Measurements from ENCODE around the gene COX8A.

- no peak for TF ChIP-seq CTCF (IDR thresholded peaks at IDR 0.05)
- TF ChIP-seq EZH2 (IDR thresholded peaks at IDR 0.05), result no peak
- TF ChIP-seq EZH2phosphoT487 (IDR thresholded peaks at IDR 0.05), result no peak
Observed at GRCh38 chr11:63942803-63943202, 31.6 kb upstream of the COX8A start.

Data from neural progenitor cell (in vitro differentiated cells).